ENCODE results near the gene CYP3A5. TPM values are rescaled to one million over a fixed set of nuclear protein-coding genes. Genes with fewer than 3 reads are reported as not detected.

CYP3A5 gene
- total and polyA plus RNA-seq, 9 of the 15 experiments (the other 6 are each of a cell fraction or from before 2014, with no cell fraction given), result 0.73 to 2.8 (median 1.5) TPM

DNA sequence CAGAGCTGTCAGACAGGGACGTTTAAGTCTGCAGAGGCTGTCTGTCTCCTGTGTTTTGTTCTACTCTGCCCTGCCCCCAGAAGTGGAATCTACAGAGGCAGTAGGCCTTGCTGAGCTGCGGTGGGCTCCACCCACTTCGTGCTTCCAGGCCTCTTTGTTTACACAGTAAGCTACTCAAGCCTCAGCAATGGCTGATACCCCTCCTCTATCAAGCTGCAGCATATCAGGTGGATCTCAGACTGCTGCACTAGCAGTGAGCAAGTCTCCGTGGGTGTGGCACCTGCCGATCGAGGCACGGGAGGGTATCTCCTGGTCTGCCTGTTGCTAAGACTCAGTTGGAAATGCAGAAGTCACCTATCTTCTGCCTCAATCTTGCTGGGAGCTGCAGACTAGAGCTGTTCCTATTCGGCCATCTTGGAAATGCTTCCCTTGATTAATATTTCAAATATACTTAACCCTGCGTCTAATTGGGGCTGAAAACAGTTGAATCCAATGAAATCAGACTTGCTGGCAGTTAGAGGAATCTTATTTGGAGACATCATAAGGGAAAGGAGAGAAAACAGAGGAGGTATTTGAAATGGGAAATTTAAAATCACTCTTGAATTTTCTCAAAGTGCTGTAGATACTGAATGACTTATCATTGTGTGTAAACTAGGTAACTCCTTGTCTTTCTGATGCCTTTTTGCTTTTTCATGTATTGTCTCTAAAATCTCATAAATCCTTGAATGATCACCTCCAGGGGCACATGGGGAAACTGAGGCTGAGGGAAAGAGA lies 13.8 kb upstream of the CYP3A5 start (continued):
- TF ChIP-seq PHF8 (IDR thresholded peaks at IDR 0.05; ENCODE audit: borderline replicate concordance, low read length) (no peak; the same call in 1 of the 2 replicates), ZBED1 (IDR thresholded peaks at IDR 0.05) (no peak), GTF2E2 (tag; IDR thresholded peaks at IDR 0.05) (no peak), PURB (CRISPR knock-in tag; IDR thresholded peaks at IDR 0.05; ENCODE audit: low read depth) (no peak), DACH1 (IDR thresholded peaks at IDR 0.05; ENCODE audit: partially characterized antibody) (peak; percentile 45), NFE2L1 (tag; IDR thresholded peaks at IDR 0.05; ENCODE audit: borderline replicate concordance, low read depth) (no peak), HDAC8 (tag; IDR thresholded peaks at IDR 0.05) (no peak), ZBTB1 (CRISPR knock-in tag; IDR thresholded peaks at IDR 0.05; ENCODE audit: borderline replicate concordance, low read depth) (no peak), NR2F6 (CRISPR knock-in tag; IDR thresholded peaks at IDR 0.05) (no peak), NFIX (CRISPR knock-in tag; IDR thresholded peaks at IDR 0.05; ENCODE audit: low read depth) (no peak), SOX6 (IDR thresholded peaks at IDR 0.05) (peak; percentile 95), NR2C1 (IDR thresholded peaks at IDR 0.05) (0 out of 2 replicates have a peak, but pooled peaks have one; percentile 16), NR2C1 (tag; IDR thresholded peaks at IDR 0.05) (no peak; the same call in 1 of the 2 replicates), SP1 (CRISPR knock-in tag; IDR thresholded peaks at IDR 0.05) (peak; percentile 66), POLR2G (IDR thresholded peaks at IDR 0.05; ENCODE audit: low read depth, low read length) (no peak), ZBTB17 (CRISPR knock-in tag; IDR thresholded peaks at IDR 0.05) (peak; percentile 85)
- TF ChIP-seq, protein P1, sequence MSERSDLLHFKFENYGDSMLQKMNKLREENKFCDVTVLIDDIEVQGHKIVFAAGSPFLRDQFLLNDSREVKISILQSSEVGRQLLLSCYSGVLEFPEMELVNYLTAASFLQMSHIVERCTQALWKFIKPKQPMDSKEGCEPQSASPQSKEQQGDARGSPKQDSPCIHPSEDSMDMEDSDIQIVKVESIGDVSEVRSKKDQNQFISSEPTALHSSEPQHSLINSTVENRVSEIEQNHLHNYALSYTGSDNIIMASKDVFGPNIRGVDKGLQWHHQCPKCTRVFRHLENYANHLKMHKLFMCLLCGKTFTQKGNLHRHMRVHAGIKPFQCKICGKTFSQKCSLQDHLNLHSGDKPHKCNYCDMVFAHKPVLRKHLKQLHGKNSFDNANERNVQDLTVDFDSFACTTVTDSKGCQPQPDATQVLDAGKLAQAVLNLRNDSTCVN (CRISPR knock-in tag; IDR thresholded peaks at IDR 0.05), result no peak
- TF ChIP-seq, protein P2, sequence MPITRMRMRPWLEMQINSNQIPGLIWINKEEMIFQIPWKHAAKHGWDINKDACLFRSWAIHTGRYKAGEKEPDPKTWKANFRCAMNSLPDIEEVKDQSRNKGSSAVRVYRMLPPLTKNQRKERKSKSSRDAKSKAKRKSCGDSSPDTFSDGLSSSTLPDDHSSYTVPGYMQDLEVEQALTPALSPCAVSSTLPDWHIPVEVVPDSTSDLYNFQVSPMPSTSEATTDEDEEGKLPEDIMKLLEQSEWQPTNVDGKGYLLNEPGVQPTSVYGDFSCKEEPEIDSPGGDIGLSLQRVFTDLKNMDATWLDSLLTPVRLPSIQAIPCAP (CRISPR knock-in tag; IDR thresholded peaks at IDR 0.05; ENCODE audit: borderline replicate concordance), result no peak
- TF ChIP-seq, protein P3, sequence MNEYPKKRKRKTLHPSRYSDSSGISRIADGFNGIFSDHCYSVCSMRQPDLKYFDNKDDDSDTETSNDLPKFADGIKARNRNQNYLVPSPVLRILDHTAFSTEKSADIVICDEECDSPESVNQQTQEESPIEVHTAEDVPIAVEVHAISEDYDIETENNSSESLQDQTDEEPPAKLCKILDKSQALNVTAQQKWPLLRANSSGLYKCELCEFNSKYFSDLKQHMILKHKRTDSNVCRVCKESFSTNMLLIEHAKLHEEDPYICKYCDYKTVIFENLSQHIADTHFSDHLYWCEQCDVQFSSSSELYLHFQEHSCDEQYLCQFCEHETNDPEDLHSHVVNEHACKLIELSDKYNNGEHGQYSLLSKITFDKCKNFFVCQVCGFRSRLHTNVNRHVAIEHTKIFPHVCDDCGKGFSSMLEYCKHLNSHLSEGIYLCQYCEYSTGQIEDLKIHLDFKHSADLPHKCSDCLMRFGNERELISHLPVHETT (CRISPR knock-in tag; conservative IDR thresholded peaks at IDR 0.05 in 1 of 2, IDR thresholded peaks at IDR 0.05 in 1 of 2), result peak in 1 of 2 experiments; percentile 86; a peak in 2 of 4 replicates
- TF ChIP-seq, protein P4, sequence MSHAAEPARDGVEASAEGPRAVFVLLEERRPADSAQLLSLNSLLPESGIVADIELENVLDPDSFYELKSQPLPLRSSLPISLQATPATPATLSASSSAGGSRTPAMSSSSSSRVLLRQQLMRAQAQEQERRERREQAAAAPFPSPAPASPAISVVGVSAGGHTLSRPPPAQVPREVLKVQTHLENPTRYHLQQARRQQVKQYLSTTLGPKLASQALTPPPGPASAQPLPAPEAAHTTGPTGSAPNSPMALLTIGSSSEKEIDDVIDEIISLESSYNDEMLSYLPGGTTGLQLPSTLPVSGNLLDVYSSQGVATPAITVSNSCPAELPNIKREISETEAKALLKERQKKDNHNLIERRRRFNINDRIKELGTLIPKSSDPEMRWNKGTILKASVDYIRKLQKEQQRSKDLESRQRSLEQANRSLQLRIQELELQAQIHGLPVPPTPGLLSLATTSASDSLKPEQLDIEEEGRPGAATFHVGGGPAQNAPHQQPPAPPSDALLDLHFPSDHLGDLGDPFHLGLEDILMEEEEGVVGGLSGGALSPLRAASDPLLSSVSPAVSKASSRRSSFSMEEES (CRISPR knock-in tag; IDR thresholded peaks at IDR 0.05), result no peak
- TF ChIP-seq, protein P5, sequence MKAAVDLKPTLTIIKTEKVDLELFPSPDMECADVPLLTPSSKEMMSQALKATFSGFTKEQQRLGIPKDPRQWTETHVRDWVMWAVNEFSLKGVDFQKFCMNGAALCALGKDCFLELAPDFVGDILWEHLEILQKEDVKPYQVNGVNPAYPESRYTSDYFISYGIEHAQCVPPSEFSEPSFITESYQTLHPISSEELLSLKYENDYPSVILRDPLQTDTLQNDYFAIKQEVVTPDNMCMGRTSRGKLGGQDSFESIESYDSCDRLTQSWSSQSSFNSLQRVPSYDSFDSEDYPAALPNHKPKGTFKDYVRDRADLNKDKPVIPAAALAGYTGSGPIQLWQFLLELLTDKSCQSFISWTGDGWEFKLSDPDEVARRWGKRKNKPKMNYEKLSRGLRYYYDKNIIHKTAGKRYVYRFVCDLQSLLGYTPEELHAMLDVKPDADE (conservative IDR thresholded peaks at IDR 0.05; ENCODE audit: control insufficient read depth, low read depth, low read length), result no peak

All from K562 (cell line).